ENCODE data around the gene STXBP6. TPM values are rescaled to one million over a fixed set of nuclear protein-coding genes. Genes with fewer than 3 reads are reported as not detected.

The STXBP6 gene
- total RNA-seq, 1 experiment from 2014 or later: 32.2 TPM

- DNase-seq: no peak
- H3K4me3 Mint-ChIP-seq (ENCODE audit: unreplicated experiment): peak overlapping the region; percentile 68
- BruUV-seq (replicated peaks): no TSS peak
- intact Hi-C loops (cut with micrococcal nuclease; ENCODE audit: unreplicated experiment): loop anchor here (1.0 to 5.0 kb wide), 5 partner anchors 20 to 160 kb away; no protein-coding TSS in a partner anchor
- peaks cover 61% of the 10 kb centered on the region for H3K4me1 ChIP-seq
- no peaks in the 10 kb centered on the region for H3K9me3 Mint-ChIP-seq (ENCODE audit: unreplicated experiment)
- peak overlapping the region; percentile 89 for H3K27ac Mint-ChIP-seq (ENCODE audit: unreplicated experiment)
- peaks cover 27% of the 10 kb centered on the region for H3K4me1 Mint-ChIP-seq (ENCODE audit: low read depth, unreplicated experiment)
- H3K27me3 Mint-ChIP-seq (ENCODE audit: insufficient read depth, unreplicated experiment): no peaks in the 10 kb centered on the region
- H3K9me3 ChIP-seq: no peaks in the 10 kb centered on the region
- 0 out of 2 replicates have a peak, but pooled peaks cover under 1% of the 10 kb centered on the region for H3K36me3 ChIP-seq (ENCODE audit: control insufficient read depth, insufficient read depth, low read length)
- ChIA-PET POLR2A (no interaction called here), CTCF (interaction anchor here (1.0 to 2.5 kb wide), 2 partner anchors 12 to 67 kb away, joined by 4 to 13 read pairs; no protein-coding TSS in a partner anchor)
- H3K27me3 ChIP-seq (replicated peaks; ENCODE audit: control insufficient read depth, insufficient read depth, low read length): no peaks in the 10 kb centered on the region
- H3K4me3 ChIP-seq (ENCODE audit: low read depth, low read length): peak overlapping the region; percentile 30
- peaks cover 21% of the 10 kb centered on the region for H3K36me3 Mint-ChIP-seq (ENCODE audit: insufficient read depth, unreplicated experiment)
- TF ChIP-seq CTCF (IDR thresholded peaks at IDR 0.05; ENCODE audit: insufficient read depth in 1 of 2, low read depth in 1 of 2, low read length in 1 of 2, severe bottlenecking in 1 of 2, unreplicated experiment in 1 of 2): no peak
These were observed 231.1 kb downstream of the STXBP6 start for GRCh38 chr14:24818823-24819341.

- ChIA-PET POLR2A (interaction anchor here (0.6 to 1.0 kb wide), 4 partner anchors 21 to 161 kb away, joined by 3 to 7 read pairs (median 7); no protein-coding TSS in a partner anchor), CTCF (interaction anchor here (0.7 to 2.5 kb wide), 10 partner anchors 11 to 232 kb away, joined by 3 to 13 read pairs (median 3); partner anchors contain the start of gene STXBP6)
- Mint-ChIP-seq H3K4me1 (ENCODE audit: low read depth, unreplicated experiment) (peaks cover 33% of the 10 kb centered on the region), H3K27me3 (ENCODE audit: insufficient read depth, unreplicated experiment) (no peaks in the 10 kb centered on the region), H3K36me3 (ENCODE audit: insufficient read depth, unreplicated experiment) (peaks cover 21% of the 10 kb centered on the region), H3K4me3 (ENCODE audit: unreplicated experiment) (peak overlapping the region; percentile 68), H3K27ac (ENCODE audit: unreplicated experiment) (peak overlapping the region; percentile 89), H3K9me3 (ENCODE audit: unreplicated experiment) (no peaks in the 10 kb centered on the region)
- 0 out of 2 replicates have a peak, but pooled peaks cover 2% of the 10 kb centered on the region for H3K36me3 ChIP-seq (ENCODE audit: control insufficient read depth, insufficient read depth, low read length)
- BruUV-seq (replicated peaks): TSS peak; percentile 45
- peak overlapping the region; percentile 30 for H3K4me3 ChIP-seq (ENCODE audit: low read depth, low read length)
- H3K27me3 ChIP-seq (replicated peaks; ENCODE audit: control insufficient read depth, insufficient read depth, low read length): no peaks in the 10 kb centered on the region
- intact Hi-C loops (cut with micrococcal nuclease; ENCODE audit: unreplicated experiment): loop anchor here (1.0 to 5.0 kb wide), 5 partner anchors 21 to 161 kb away; no protein-coding TSS in a partner anchor
- DNase-seq: peak; percentile 78 to 85
- H3K9me3 ChIP-seq: no peaks in the 10 kb centered on the region
- no peak for TF ChIP-seq CTCF (IDR thresholded peaks at IDR 0.05; ENCODE audit: insufficient read depth in 1 of 2, low read depth in 1 of 2, low read length in 1 of 2, severe bottlenecking in 1 of 2, unreplicated experiment in 1 of 2)
- peaks cover 67% of the 10 kb centered on the region for H3K4me1 ChIP-seq
These were observed 231.7 kb downstream of the STXBP6 start for GRCh38 chr14:24818058-24818822.

Data from Caco-2 (cell line).